IPS-20b (cell line): ENCODE results near the gene PPP2R3B.

ENCODE experiments used
- H3K27ac ChIP-seq: one replicate; pipeline ENCODE4 v1.5.1; 2013; ENCODE audit warnings: low read length
- H3K27me3 ChIP-seq: 2 replicates; pipeline ENCODE4 v1.6.1; 2013; ENCODE audit warnings: mild to moderate bottlenecking, low read length, inconsistent platforms; ENCODE audit not compliant: insufficient read depth
- H3K36me3 ChIP-seq: 2 replicates; pipeline ENCODE4 v1.6.1; 2013; ENCODE audit warnings: low read depth, mild to moderate bottlenecking, inconsistent platforms, low read length, moderate library complexity; ENCODE audit not compliant: insufficient read depth
- H3K4me1 ChIP-seq: 2 replicates; pipeline ENCODE4 v1.6.1; 2013; ENCODE audit warnings: mild to moderate bottlenecking, control low read depth, inconsistent platforms, low read length, moderate library complexity; ENCODE audit not compliant: insufficient read depth
- H3K4me3 ChIP-seq: 2 replicates; pipeline ENCODE4 v1.5.1; 2013; ENCODE audit warnings: mild to moderate bottlenecking, low read length, inconsistent platforms
- H3K9ac ChIP-seq: 2 replicates; pipeline ENCODE4 v1.6.1; 2013; ENCODE audit warnings: low read depth, mild to moderate bottlenecking, inconsistent platforms, low read length, moderate library complexity
- H3K9me3 ChIP-seq: 2 replicates; pipeline ENCODE4 v1.6.1; 2013; ENCODE audit warnings: mild to moderate bottlenecking, low read depth, low read length, inconsistent platforms; ENCODE audit not compliant: insufficient read depth

The PPP2R3B gene

DNA sequence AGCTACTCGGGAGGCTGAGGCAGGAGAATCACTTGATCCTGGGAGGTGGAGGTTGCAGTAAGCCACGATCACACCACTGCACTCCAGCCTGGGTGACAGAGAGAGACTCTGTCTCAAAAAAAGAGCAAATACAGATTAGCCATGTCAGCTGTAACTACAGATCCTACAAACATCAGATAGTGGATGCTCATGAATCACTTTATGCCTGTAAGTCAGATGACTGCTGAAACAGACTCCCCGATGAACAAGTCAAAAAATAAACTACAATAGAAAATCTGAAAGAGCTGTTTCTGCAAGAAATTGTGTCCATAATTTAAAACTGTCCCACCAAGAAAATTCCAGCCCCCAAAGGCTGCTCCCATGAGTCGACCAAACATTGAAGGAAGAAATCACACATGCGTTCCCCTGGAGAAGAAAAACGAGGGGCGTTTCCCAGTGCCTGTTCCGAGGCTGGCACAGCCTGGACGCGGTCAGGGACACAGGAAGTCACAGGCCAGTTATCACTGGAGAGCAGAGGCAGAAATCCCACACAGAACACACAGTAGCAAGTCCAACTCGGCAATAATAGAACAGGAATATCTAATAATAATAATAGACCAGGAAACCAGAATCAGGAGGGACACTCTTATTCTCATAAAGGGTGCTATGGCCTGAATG lies 38.1 kb downstream of the PPP2R3B start:
- H3K36me3 ChIP-seq, result peaks cover 20% of the 10 kb centered on the region
- H3K9me3 ChIP-seq, result no peaks in the 10 kb centered on the region
- no peaks in the 10 kb centered on the region for H3K4me1 ChIP-seq
- H3K9ac ChIP-seq, result no peak overlapping the region
- no peaks in the 10 kb centered on the region for H3K27me3 ChIP-seq
- H3K4me3 ChIP-seq, result no peak overlapping the region
- no peak overlapping the region for H3K27ac ChIP-seq

- Histone ChIP-seq H3K27me3 (no peaks in the 10 kb centered on the region), H3K4me1 (no peaks in the 10 kb centered on the region), H3K4me3 (no peak overlapping the region), H3K9me3 (no peaks in the 10 kb centered on the region), H3K36me3 (peaks cover 14% of the 10 kb centered on the region), H3K27ac (no peak overlapping the region), H3K9ac (no peak overlapping the region)
Measured at GRCh38 chrX:347351-348117, 39.2 kb downstream of the PPP2R3B start.

DNA sequence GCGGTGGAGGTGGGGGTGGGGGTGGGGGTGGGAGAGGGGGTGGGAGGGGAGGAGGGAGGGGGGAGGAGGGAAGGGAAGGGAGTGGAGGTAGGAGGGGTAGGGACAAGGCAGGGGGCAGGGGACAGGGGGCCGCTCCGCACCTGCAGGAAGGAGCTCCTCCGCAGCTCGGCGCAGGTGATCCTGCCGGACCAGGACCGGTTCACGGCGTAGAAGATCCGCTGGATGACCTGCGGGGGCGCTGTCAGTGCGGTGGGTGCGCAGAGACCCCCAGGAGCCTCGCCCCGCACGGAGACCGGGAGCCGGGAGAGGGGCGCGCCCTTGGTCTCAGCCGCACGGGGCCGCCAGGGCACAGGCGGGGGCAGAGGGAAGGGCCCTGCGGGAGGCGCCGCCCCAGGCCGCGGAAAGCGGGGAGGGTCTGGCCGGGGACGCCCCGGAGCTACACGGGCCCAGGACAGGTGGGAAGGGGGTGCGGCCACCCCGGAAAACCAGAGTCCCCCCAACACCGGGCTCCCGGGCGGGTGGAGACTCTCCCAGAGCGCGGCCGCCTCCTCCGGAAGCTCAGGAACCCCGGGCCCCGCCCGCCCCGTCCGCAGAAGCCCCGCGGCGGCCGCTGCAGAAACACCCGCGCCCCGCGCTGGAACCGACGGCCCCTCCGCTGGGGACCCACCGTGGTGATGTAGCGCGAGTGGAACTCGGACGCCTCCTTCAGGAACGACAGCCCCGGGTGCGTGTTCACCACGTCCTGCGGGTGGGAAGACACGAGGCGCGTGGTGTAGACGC lies 40.5 kb downstream of the PPP2R3B start:
- Histone ChIP-seq H3K9ac (no peak overlapping the region), H3K4me1 (no peaks in the 10 kb centered on the region)

GRCh38 chrX:345020-345925 lies 41.4 kb downstream of the PPP2R3B start:
- no peak overlapping the region for H3K9ac ChIP-seq
- no peak overlapping the region for H3K27ac ChIP-seq
- no peaks in the 10 kb centered on the region for H3K27me3 ChIP-seq
- peaks cover 11% of the 10 kb centered on the region for H3K36me3 ChIP-seq
- no peaks in the 10 kb centered on the region for H3K9me3 ChIP-seq
- no peaks in the 10 kb centered on the region for H3K4me1 ChIP-seq
- no peak overlapping the region for H3K4me3 ChIP-seq

More for the DNA sequence above, 40.5 kb downstream of the PPP2R3B start:
- Histone ChIP-seq H3K36me3 (peaks cover 11% of the 10 kb centered on the region), H3K4me3 (no peak overlapping the region), H3K27ac (no peak overlapping the region), H3K27me3 (no peaks in the 10 kb centered on the region), H3K9me3 (no peaks in the 10 kb centered on the region)

GRCh38 chrX:344371-344901 lies 42.3 kb downstream of the PPP2R3B start:
- Histone ChIP-seq H3K27me3 (no peaks in the 10 kb centered on the region), H3K4me1 (no peaks in the 10 kb centered on the region), H3K9me3 (no peaks in the 10 kb centered on the region), H3K27ac (no peak overlapping the region), H3K4me3 (no peak overlapping the region), H3K9ac (no peak overlapping the region), H3K36me3 (peaks cover 5% of the 10 kb centered on the region; the same call in 1 of the 2 replicates)

- H3K27me3 ChIP-seq, result no peaks in the 10 kb centered on the region
- H3K9me3 ChIP-seq, result no peaks in the 10 kb centered on the region
- H3K9ac ChIP-seq, result no peak overlapping the region
- peaks cover 12% of the 10 kb centered on the region; the same call in 1 of the 2 replicates for H3K36me3 ChIP-seq
- H3K4me1 ChIP-seq, result no peaks in the 10 kb centered on the region
- H3K27ac ChIP-seq, result no peak overlapping the region
- no peak overlapping the region for H3K4me3 ChIP-seq
Measured at GRCh38 chrX:341541-342101, 45.1 kb downstream of the PPP2R3B start.

- H3K9me3 ChIP-seq, result no peaks in the 10 kb centered on the region
- H3K9ac ChIP-seq, result no peak overlapping the region
- H3K27me3 ChIP-seq, result no peaks in the 10 kb centered on the region
- H3K27ac ChIP-seq, result no peak overlapping the region
- H3K4me3 ChIP-seq, result no peak overlapping the region
- peaks cover 18% of the 10 kb centered on the region; the same call in 1 of the 2 replicates for H3K36me3 ChIP-seq
- H3K4me1 ChIP-seq, result no peaks in the 10 kb centered on the region
Measured at GRCh38 chrX:340641-341423, 45.9 kb downstream of the PPP2R3B start.

DNA sequence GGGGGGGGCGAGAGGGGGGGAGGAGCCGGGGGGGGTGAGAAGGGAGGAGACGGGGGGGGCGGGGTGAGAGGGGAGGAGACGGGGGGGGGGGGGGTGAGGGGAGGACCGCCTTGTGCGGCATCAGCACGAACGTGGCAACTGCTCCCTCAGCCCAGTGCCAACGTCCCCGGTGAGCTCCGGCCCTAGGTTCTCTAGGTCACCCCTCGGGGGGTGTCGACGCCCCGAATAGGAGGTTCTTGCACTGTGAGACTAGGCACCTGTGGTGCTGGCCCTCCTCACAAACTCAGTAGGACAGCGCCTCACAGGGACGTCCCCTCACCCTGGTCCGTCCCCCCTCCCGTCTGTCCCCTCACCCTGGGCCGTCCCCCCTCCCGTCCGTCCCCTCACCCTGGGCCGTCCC lies 46.6 kb downstream of the PPP2R3B start:
- no peak overlapping the region for H3K9ac ChIP-seq
- no peaks in the 10 kb centered on the region for H3K27me3 ChIP-seq
- H3K27ac ChIP-seq, result no peak overlapping the region
- H3K4me1 ChIP-seq, result no peaks in the 10 kb centered on the region
- peaks cover 18% of the 10 kb centered on the region; the same call in 1 of the 2 replicates for H3K36me3 ChIP-seq
- no peak overlapping the region for H3K4me3 ChIP-seq
- no peaks in the 10 kb centered on the region for H3K9me3 ChIP-seq

- no peaks in the 10 kb centered on the region for H3K9me3 ChIP-seq
- H3K36me3 ChIP-seq, result peaks cover 18% of the 10 kb centered on the region; the same call in 1 of the 2 replicates
- no peak overlapping the region for H3K27ac ChIP-seq
- H3K4me3 ChIP-seq, result no peak overlapping the region
- H3K4me1 ChIP-seq, result no peaks in the 10 kb centered on the region
- H3K9ac ChIP-seq, result no peak overlapping the region
- no peaks in the 10 kb centered on the region for H3K27me3 ChIP-seq
Measured at GRCh38 chrX:338836-339400, 47.8 kb downstream of the PPP2R3B start.

DNA sequence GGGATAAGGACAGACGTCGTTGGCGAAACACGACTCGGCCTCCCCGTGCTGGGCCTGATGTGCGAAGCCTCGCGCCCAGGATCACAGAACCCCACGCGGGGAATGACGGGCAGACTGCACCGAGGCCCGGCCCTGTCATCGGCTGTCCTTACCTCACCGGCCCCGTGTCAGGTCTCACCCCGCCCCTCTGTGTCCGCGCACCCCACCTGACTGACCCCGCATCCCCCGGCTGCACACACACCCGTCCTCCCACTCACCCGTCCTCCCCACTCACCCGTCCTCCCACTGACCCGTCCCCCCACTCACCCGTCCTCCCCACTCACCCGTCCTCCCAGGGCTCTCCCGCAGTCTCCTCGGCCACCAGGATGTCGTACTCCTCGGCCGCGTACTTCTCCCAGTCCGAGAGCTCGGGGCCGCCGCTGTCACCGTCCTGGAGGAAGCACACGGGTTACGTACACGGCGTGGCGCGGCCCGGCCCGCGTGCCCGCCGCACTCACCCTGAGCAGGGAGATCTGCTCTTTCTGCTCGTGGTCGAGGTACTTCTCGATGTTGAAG lies 48.3 kb downstream of the PPP2R3B start:
- H3K9me3 ChIP-seq, result no peaks in the 10 kb centered on the region
- H3K4me3 ChIP-seq, result no peak overlapping the region
- H3K27me3 ChIP-seq, result no peaks in the 10 kb centered on the region
- peaks cover 23% of the 10 kb centered on the region; the same call in 1 of the 2 replicates for H3K36me3 ChIP-seq
- no peak overlapping the region for H3K9ac ChIP-seq
- no peaks in the 10 kb centered on the region for H3K4me1 ChIP-seq
- H3K27ac ChIP-seq, result no peak overlapping the region
